Stimulated activated CD4-positive, alpha-beta T cell treated with anti-CD3 and anti-CD28 coated beads, Interleukin-1b, Interleukin-23, amount 100 ng/mL, for 4 hours (primary cell): ENCODE results near the gene MFF.

ENCODE experiments used
- DNase-seq, 2 donors: peaks; one replicate each; pipeline ENCODE4 v3.0.0-alpha.2; 2020; ENCODE audit warnings: low read depth in 2 of 2

MFF gene

GRCh38 chr2:227406177-227407031 lies 81.4 kb downstream of the MFF start:
- DNase-seq: no peak
